Body of pancreas (tissue), 4 donors: Measurements from ENCODE around the gene CAMTA1.

Experiments used
- POLR2A ChIP-seq, 3 donors: fragments of 450-650 bp; IDR thresholded peaks; one replicate each; pipeline ENCODE4 v1.6.1; 2016; ENCODE audit warnings: antibody characterized with exemption in 3 of 3, mild to moderate bottlenecking in 2 of 3
- TF ChIP-seq, protein P1 (sequence below), 7 experiments: fragments of 450-650 bp in 4 of 7; fragments of 200-600 bp in 3 of 7; sonication (generic) in 3 of 7; IDR thresholded peaks; one replicate each; pipeline ENCODE4 v1.5.1; 2016 to 2019; ENCODE audit warnings: antibody characterized with exemption in 7 of 7

DNA sequence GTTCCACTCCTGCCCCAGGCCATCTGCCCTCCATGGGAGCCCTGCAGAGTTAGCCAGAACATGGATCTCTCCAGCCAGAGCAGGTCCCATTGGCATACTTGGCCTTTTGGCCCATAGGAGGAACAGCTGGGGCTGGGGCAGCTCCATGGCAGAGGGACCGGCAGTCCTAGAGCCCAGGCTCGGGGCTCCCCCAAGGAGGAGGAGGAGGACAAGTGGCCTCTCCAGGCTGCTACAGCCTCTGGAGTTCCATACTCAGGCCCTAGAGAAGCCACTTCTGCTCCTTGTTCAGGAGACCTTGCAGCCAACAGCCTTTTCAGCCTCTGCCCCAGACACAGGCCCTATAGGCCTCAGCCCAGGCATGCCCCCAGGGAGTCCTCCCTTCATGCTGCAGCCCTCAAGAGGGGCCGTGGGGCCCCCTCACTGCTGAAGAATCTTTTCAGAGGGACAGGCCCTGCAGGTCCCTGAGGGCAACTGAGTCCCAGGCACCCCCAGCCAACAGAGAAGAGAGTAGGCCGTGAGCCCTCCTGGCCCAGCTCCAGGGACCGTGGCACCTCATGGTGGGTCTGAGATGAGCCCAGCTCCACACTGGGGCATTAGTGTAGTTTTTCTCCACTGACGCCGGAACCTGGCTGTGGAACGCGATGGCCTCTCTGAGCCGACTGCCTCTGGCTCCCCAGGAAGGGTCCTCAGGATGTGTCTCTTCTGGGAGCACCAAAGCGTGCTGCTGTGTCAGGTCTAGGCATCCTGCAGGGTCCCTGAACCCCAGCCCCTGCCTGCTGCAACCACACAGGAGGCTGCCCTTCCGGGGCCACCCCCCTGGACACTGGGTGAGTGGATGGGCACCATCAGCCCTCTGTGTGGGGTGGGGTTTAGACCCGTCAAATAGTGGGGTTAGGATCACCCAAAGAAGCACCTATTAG lies 688.2 kb downstream of the CAMTA1 start:
- TF ChIP-seq, protein P1, sequence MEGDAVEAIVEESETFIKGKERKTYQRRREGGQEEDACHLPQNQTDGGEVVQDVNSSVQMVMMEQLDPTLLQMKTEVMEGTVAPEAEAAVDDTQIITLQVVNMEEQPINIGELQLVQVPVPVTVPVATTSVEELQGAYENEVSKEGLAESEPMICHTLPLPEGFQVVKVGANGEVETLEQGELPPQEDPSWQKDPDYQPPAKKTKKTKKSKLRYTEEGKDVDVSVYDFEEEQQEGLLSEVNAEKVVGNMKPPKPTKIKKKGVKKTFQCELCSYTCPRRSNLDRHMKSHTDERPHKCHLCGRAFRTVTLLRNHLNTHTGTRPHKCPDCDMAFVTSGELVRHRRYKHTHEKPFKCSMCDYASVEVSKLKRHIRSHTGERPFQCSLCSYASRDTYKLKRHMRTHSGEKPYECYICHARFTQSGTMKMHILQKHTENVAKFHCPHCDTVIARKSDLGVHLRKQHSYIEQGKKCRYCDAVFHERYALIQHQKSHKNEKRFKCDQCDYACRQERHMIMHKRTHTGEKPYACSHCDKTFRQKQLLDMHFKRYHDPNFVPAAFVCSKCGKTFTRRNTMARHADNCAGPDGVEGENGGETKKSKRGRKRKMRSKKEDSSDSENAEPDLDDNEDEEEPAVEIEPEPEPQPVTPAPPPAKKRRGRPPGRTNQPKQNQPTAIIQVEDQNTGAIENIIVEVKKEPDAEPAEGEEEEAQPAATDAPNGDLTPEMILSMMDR (IDR thresholded peaks at IDR 0.05) = no peak
- TF ChIP-seq POLR2A (IDR thresholded peaks at IDR 0.05) = no peak
